ENCODE measurements around the gene CLTA. TPM values are rescaled to one million over a fixed set of nuclear protein-coding genes. Genes with fewer than 3 reads are reported as not detected.

Gene CLTA
- total RNA-seq, 1 donor from 2014 or later = 424 TPM

DNA sequence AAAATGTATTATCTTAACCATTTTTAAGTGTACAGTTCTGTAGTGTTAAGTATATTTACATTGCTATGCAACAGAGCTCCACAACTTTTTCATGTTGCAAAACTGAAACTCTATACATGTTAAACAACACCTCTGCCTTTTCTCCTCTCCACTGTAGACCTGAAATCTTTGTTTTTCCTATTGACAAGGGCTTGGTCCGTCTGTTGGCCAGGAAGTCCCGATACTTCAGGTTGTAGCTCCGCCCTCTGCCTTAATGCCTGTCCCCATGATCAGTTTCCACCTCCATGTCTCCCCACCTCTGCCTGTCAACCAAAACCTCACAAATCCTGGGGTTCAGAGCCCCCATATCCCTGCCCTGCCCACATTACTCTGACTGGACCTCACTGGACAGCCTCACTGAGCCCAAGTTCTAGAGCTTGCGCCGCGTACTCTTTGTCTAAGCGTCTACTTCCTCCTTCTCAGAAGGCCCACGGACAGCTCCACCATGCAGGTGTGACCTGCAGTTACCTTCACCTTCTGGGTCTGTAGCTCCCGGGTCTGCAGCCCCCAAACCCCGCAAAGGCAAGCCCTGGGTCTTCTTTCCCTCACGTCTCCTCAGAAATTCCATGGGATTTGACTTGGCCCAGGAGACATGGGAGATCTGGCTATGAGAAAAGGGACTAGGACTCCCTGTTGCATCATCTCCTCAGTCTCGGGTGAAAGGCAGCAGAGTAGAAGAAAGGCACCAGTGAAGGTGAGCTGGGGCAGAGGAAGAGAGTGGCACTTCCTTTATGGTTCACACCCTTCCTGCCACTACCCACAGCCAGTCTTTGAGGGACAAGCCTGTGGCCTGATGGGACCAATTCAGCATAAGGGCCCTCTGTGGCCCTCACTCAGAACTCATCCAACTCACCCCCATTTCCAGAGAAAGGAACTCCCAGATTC, 46.1 kb upstream of the CLTA start:
- Histone ChIP-seq H3K79me2 (ENCODE audit: insufficient read depth, low read length) (peaks cover 49% of the 10 kb centered on the region), H3K9ac (ENCODE audit: low read length) (no peak overlapping the region), H3K36me3 (ENCODE audit: insufficient read depth, low read length) (no peaks in the 10 kb centered on the region), H4K20me1 (ENCODE audit: insufficient read depth, low read length) (peaks cover 63% of the 10 kb centered on the region), H2AFZ (ENCODE audit: low read depth, low read length) (no peak overlapping the region), H3K4me2 (ENCODE audit: low read length) (no peak overlapping the region), H3K9me3 (ENCODE audit: insufficient read depth, low read depth, low read length) (no peaks in the 10 kb centered on the region), H3K27me3 (ENCODE audit: insufficient read depth, low read length) (no peaks in the 10 kb centered on the region), H3K27ac (ENCODE audit: low read depth, low read length) (no peak overlapping the region), H3K4me3 (ENCODE audit: insufficient read depth, low read depth, low read length) (no peak overlapping the region), H3K4me1 (ENCODE audit: insufficient read depth, low read length) (peaks cover 22% of the 10 kb centered on the region)
- Mint-ChIP-seq H3K9me3 (ENCODE audit: unreplicated experiment) (peaks cover 13% of the 10 kb centered on the region), H3K4me1 (ENCODE audit: low read depth, unreplicated experiment) (peaks cover 65% of the 10 kb centered on the region), H3K27ac (ENCODE audit: unreplicated experiment) (no peak overlapping the region), H3K27me3 (ENCODE audit: low read depth, unreplicated experiment) (no peaks in the 10 kb centered on the region), H3K36me3 (ENCODE audit: low read depth, unreplicated experiment) (peaks cover 48% of the 10 kb centered on the region), H3K4me3 (ENCODE audit: unreplicated experiment) (no peak overlapping the region)
- FAIRE-seq (no peak), DNase-seq (ENCODE audit: low read depth) (no peak)
- TF ChIP-seq, protein P1, sequence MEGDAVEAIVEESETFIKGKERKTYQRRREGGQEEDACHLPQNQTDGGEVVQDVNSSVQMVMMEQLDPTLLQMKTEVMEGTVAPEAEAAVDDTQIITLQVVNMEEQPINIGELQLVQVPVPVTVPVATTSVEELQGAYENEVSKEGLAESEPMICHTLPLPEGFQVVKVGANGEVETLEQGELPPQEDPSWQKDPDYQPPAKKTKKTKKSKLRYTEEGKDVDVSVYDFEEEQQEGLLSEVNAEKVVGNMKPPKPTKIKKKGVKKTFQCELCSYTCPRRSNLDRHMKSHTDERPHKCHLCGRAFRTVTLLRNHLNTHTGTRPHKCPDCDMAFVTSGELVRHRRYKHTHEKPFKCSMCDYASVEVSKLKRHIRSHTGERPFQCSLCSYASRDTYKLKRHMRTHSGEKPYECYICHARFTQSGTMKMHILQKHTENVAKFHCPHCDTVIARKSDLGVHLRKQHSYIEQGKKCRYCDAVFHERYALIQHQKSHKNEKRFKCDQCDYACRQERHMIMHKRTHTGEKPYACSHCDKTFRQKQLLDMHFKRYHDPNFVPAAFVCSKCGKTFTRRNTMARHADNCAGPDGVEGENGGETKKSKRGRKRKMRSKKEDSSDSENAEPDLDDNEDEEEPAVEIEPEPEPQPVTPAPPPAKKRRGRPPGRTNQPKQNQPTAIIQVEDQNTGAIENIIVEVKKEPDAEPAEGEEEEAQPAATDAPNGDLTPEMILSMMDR (IDR thresholded peaks at IDR 0.05; ENCODE audit: insufficient read depth, low read depth, low read length) = no peak
- TF ChIP-seq EZH2 (IDR thresholded peaks at IDR 0.05; ENCODE audit: insufficient read depth, low read length) = no peak

DNA sequence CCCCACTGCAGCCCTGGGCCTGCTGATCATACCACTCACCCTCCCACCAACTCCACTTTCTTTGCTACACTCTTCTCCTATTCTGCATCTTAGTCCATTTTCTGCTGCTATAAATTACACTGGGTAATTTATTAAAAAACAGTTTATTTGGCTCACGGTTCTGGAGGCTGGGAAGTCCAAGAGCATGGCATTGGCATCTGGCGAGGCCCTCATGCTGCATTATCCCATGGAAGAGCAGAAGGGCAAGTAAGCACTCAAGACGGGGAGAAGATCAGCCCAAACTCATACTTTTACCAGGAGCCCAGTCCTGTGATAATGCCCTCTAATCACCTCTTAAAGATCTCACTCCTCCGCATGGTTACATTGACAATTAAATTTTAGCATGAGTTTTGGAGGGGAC, 44.8 kb upstream of the CLTA start:
- no peaks in the 10 kb centered on the region for H3K27me3 ChIP-seq (ENCODE audit: insufficient read depth, low read length)
- no peak overlapping the region for H3K9ac ChIP-seq (ENCODE audit: low read length)
- DNase-seq (ENCODE audit: low read depth) (no peak), FAIRE-seq (no peak)
- H3K9me3 Mint-ChIP-seq (ENCODE audit: unreplicated experiment) = peaks cover 13% of the 10 kb centered on the region
- peaks cover 49% of the 10 kb centered on the region for H4K20me1 ChIP-seq (ENCODE audit: insufficient read depth, low read length)
- H3K27me3 Mint-ChIP-seq (ENCODE audit: low read depth, unreplicated experiment) = no peaks in the 10 kb centered on the region
- no peak overlapping the region for H3K4me3 Mint-ChIP-seq (ENCODE audit: unreplicated experiment)
- no peak overlapping the region for H3K27ac ChIP-seq (ENCODE audit: low read depth, low read length)
- H2AFZ ChIP-seq (ENCODE audit: low read depth, low read length) = no peak overlapping the region
- no peak overlapping the region for H3K4me3 ChIP-seq (ENCODE audit: insufficient read depth, low read depth, low read length)
- H3K27ac Mint-ChIP-seq (ENCODE audit: unreplicated experiment) = no peak overlapping the region
- peaks cover 52% of the 10 kb centered on the region for H3K36me3 Mint-ChIP-seq (ENCODE audit: low read depth, unreplicated experiment)
- no peak overlapping the region for H3K4me2 ChIP-seq (ENCODE audit: low read length)
- peaks cover 32% of the 10 kb centered on the region for H3K4me1 ChIP-seq (ENCODE audit: insufficient read depth, low read length)
- peaks cover 67% of the 10 kb centered on the region for H3K4me1 Mint-ChIP-seq (ENCODE audit: low read depth, unreplicated experiment)
- TF ChIP-seq EZH2 (IDR thresholded peaks at IDR 0.05; ENCODE audit: insufficient read depth, low read length) = no peak
- TF ChIP-seq, protein P1 (IDR thresholded peaks at IDR 0.05; ENCODE audit: insufficient read depth, low read depth, low read length) = no peak
- H3K9me3 ChIP-seq (ENCODE audit: insufficient read depth, low read depth, low read length) = no peaks in the 10 kb centered on the region
- no peaks in the 10 kb centered on the region for H3K36me3 ChIP-seq (ENCODE audit: insufficient read depth, low read length)
- H3K79me2 ChIP-seq (ENCODE audit: insufficient read depth, low read length) = peaks cover 35% of the 10 kb centered on the region

DNA sequence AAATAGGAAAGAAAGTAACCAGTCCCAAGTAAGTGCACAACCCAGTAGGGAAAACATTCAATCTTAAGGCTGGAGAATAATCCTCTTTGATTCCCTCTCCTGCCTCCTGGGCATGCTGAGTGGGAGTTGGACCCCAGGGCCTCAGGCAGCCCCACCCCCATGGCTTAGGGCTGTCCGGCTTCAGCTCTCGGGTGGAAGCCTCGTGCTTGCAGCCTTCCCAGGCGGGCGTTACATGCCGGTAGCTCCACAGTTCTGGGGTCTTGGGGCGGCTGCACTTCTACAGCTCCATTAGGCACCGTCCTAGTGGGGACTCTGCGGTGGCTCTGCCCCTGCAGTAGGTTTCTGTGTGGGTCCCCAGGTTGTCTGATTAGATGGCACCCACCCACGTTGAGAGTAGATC, 44.1 kb upstream of the CLTA start:
- Histone ChIP-seq H3K9me3 (ENCODE audit: insufficient read depth, low read depth, low read length) (no peaks in the 10 kb centered on the region), H3K27ac (ENCODE audit: low read depth, low read length) (no peak overlapping the region), H2AFZ (ENCODE audit: low read depth, low read length) (no peak overlapping the region), H3K36me3 (ENCODE audit: insufficient read depth, low read length) (no peaks in the 10 kb centered on the region), H3K27me3 (ENCODE audit: insufficient read depth, low read length) (no peaks in the 10 kb centered on the region), H3K9ac (ENCODE audit: low read length) (no peak overlapping the region), H4K20me1 (ENCODE audit: insufficient read depth, low read length) (peaks cover 42% of the 10 kb centered on the region), H3K4me1 (ENCODE audit: insufficient read depth, low read length) (peaks cover 35% of the 10 kb centered on the region), H3K4me2 (ENCODE audit: low read length) (no peak overlapping the region), H3K79me2 (ENCODE audit: insufficient read depth, low read length) (peaks cover 33% of the 10 kb centered on the region), H3K4me3 (ENCODE audit: insufficient read depth, low read depth, low read length) (no peak overlapping the region)
- H3K36me3 Mint-ChIP-seq (ENCODE audit: low read depth, unreplicated experiment) = peaks cover 51% of the 10 kb centered on the region
- FAIRE-seq = no peak
- H3K27ac Mint-ChIP-seq (ENCODE audit: unreplicated experiment) = peak overlapping the region; percentile 41
- H3K9me3 Mint-ChIP-seq (ENCODE audit: unreplicated experiment) = peaks cover 13% of the 10 kb centered on the region
- peak overlapping the region; percentile 73 for H3K4me3 Mint-ChIP-seq (ENCODE audit: unreplicated experiment)
- H3K27me3 Mint-ChIP-seq (ENCODE audit: low read depth, unreplicated experiment) = no peaks in the 10 kb centered on the region
- TF ChIP-seq EZH2 (IDR thresholded peaks at IDR 0.05; ENCODE audit: insufficient read depth, low read length) = no peak
- TF ChIP-seq, protein P1 (IDR thresholded peaks at IDR 0.05; ENCODE audit: insufficient read depth, low read depth, low read length) = no peak
- DNase-seq (ENCODE audit: low read depth) = no peak
- H3K4me1 Mint-ChIP-seq (ENCODE audit: low read depth, unreplicated experiment) = peaks cover 65% of the 10 kb centered on the region
